WI38 (cell line): ENCODE measurements around the gene CRYL1.

Experiments
- H3K4me3 ChIP-seq: 2 replicates; pipeline ENCODE4 v1.5.1; 2011; ENCODE audit warnings: low read depth, mild to moderate bottlenecking, control low read depth, low read length
- CTCF ChIP-seq: IDR thresholded peaks from 2 replicates; pipeline ENCODE4 v1.5.1; 2012; ENCODE audit warnings: low read depth, mild to moderate bottlenecking, control low read depth, low read length

CRYL1 gene

GRCh38 chr13:20405691-20406090 is 120.0 kb downstream of the CRYL1 start:
- H3K4me3 ChIP-seq: no peak overlapping the region
- no peak for TF ChIP-seq CTCF

GRCh38 chr13:20404488-20405222 is 121.0 kb downstream of the CRYL1 start:
- no peak overlapping the region for H3K4me3 ChIP-seq
- no peak for TF ChIP-seq CTCF

- no peak for TF ChIP-seq CTCF
- no peak overlapping the region for H3K4me3 ChIP-seq
Observed at GRCh38 chr13:20403826-20404225, 121.8 kb downstream of the CRYL1 start.

- H3K4me3 ChIP-seq: no peak overlapping the region
- TF ChIP-seq CTCF: no peak
Observed at GRCh38 chr13:20402881-20403280, 122.8 kb downstream of the CRYL1 start.

GRCh38 chr13:20401931-20402856 is 123.5 kb downstream of the CRYL1 start:
- TF ChIP-seq CTCF: no peak
- no peak overlapping the region for H3K4me3 ChIP-seq

- no peak overlapping the region for H3K4me3 ChIP-seq
Observed at GRCh38 chr13:20401531-20401930, 124.1 kb downstream of the CRYL1 start.

More at GRCh38 chr13:20401531-20401930, 124.1 kb downstream of the CRYL1 start:
- no peak for TF ChIP-seq CTCF
